Measurements from ENCODE around the gene DTHD1. TPM values are rescaled to one million over a fixed set of nuclear protein-coding genes. Genes with fewer than 3 reads are reported as not detected.

The DTHD1 gene
- total RNA-seq, 1 donor from 2014 or later = 0.49 TPM

DNA sequence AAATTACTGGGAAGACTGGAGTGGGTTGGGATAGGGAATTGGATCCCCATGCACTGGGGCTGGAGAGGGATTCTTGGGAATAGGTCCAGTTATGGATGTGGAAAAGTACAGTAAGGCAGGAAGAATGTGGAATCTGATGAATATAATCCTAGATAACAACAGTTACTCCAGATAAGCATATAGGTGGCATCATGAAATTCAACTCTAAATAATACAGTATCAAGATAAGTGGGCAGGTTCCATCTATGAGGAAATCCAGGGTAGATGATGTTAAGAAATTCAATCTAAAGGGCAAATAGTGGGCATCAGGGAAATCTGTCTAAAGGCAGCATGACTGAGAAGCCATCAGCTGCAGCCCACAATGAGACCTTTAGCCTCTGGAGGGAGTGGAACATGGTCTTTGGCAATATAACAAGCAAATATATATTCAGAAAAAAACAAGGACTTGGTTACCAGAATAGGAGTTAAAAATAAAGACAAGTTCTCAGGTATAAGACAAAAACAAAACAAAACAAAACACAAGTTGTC is 1.2 kb downstream of the DTHD1 start:
- intact Hi-C loops (cut with micrococcal nuclease) = loop anchor here (10.0 kb wide), 1 partner anchor 308 kb away; no protein-coding TSS in a partner anchor

GRCh38 chr4:36283912-36284465 is 2.6 kb downstream of the DTHD1 start:
- Mint-ChIP-seq H3K4me3 (no peak overlapping the region), H3K36me3 (ENCODE audit: low read depth) (peaks cover 8% of the 10 kb centered on the region), H3K9me3 (peaks cover 9% of the 10 kb centered on the region), H3K27ac (peak overlapping the region; percentile 78), H3K4me1 (peaks cover 76% of the 10 kb centered on the region), H3K27me3 (no peaks in the 10 kb centered on the region)
- intact Hi-C loops (cut with micrococcal nuclease) = loop anchor here (10.0 kb wide), 1 partner anchor 309 kb away; no protein-coding TSS in a partner anchor
- DNase-seq = no peak

More for the DNA sequence above, 1.2 kb downstream of the DTHD1 start:
- no peak for DNase-seq
- Mint-ChIP-seq H3K27ac (peak overlapping the region; percentile 27), H3K36me3 (ENCODE audit: low read depth) (peaks cover 8% of the 10 kb centered on the region), H3K4me3 (peak overlapping the region; percentile 17), H3K4me1 (peaks cover 81% of the 10 kb centered on the region), H3K9me3 (peaks cover 9% of the 10 kb centered on the region), H3K27me3 (no peaks in the 10 kb centered on the region)

GRCh38 chr4:36285784-36286480 is 4.5 kb downstream of the DTHD1 start:
- peak; percentile 92 for DNase-seq
- peaks cover 65% of the 10 kb centered on the region for H3K4me1 Mint-ChIP-seq
- peak overlapping the region; percentile 75 for H3K4me3 Mint-ChIP-seq
- H3K27ac Mint-ChIP-seq = peak overlapping the region; percentile 96
- H3K27me3 Mint-ChIP-seq = peaks cover 3% of the 10 kb centered on the region
- H3K36me3 Mint-ChIP-seq (ENCODE audit: low read depth) = peaks cover 10% of the 10 kb centered on the region
- intact Hi-C loops (cut with micrococcal nuclease) = loop anchor here (1.0 to 10.0 kb wide), 12 partner anchors 8 to 311 kb away; partner anchors contain the start of gene ARAP2
- H3K9me3 Mint-ChIP-seq = peaks cover 16% of the 10 kb centered on the region

GRCh38 chr4:36286481-36286871 is 5.1 kb downstream of the DTHD1 start:
- Mint-ChIP-seq H3K36me3 (ENCODE audit: low read depth) (peaks cover 10% of the 10 kb centered on the region), H3K27me3 (peaks cover 3% of the 10 kb centered on the region), H3K4me3 (peak overlapping the region; percentile 42), H3K9me3 (peaks cover 16% of the 10 kb centered on the region), H3K27ac (peak overlapping the region; percentile 96), H3K4me1 (peaks cover 62% of the 10 kb centered on the region)
- no peak for DNase-seq
- intact Hi-C loops (cut with micrococcal nuclease) = loop anchor here (1.0 to 10.0 kb wide), 12 partner anchors 8 to 312 kb away; partner anchors contain the start of gene ARAP2

DNA sequence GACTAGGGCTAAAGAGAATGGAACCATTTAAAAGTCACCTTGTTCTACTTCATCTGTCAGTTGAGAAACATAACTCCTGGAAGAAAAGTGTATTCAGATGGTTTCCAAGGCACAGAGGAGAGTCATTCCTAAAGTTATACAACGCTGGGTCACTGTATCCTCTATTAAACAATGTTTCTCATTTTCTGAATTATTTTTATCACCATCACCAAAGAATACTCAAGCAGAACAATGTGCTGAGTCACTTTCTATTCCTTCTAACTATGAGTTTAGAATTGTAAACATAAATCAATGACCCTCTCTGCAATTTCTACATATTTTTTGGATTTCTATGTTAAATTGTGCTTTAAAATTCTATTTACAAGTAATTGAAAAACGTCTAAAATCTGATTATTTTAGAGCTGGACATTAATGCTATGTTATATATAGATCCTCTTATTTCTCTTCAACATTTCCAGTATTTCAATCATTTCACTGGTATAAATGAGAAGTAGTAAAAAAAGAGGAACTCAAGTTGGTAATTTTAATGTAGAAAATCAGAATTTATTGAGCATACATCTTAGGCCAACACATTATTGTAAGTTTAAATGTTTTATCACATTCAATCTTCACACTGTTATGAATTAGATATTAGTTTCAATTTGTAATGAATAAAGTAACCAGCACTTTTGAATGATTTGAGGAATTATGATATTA is 7.5 kb downstream of the DTHD1 start:
- H3K4me3 Mint-ChIP-seq = no peak overlapping the region
- peaks cover 7% of the 10 kb centered on the region for H3K9me3 Mint-ChIP-seq
- peaks cover 3% of the 10 kb centered on the region for H3K27me3 Mint-ChIP-seq
- H3K4me1 Mint-ChIP-seq = peaks cover 45% of the 10 kb centered on the region
- intact Hi-C loops (cut with micrococcal nuclease) = loop anchor here (10.0 kb wide), 1 partner anchor 314 kb away; no protein-coding TSS in a partner anchor
- H3K27ac Mint-ChIP-seq = no peak overlapping the region
- peaks cover 6% of the 10 kb centered on the region for H3K36me3 Mint-ChIP-seq (ENCODE audit: low read depth)
- no peak for DNase-seq

DNA sequence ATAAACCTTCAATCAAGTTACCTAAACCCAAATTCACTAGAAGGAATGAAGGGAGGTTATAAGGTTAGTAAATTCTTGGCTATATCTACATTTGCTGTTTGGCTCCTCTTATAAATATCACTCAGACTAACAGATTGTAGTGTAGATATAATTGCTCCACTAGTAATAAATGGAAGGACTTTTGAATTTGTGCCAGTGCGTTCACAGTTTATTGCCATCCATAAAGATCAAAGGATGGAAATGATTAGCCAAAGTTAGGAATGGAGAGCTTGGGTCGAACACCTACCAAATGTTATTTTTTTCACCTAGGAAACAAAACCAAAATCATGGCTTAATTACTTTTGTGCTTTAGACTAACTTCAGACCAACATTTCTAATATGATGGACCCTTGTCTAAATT is 9.2 kb downstream of the DTHD1 start:
- Mint-ChIP-seq H3K27ac (no peak overlapping the region), H3K9me3 (peaks cover 7% of the 10 kb centered on the region), H3K27me3 (peaks cover 3% of the 10 kb centered on the region), H3K4me3 (no peak overlapping the region), H3K4me1 (peaks cover 32% of the 10 kb centered on the region), H3K36me3 (ENCODE audit: low read depth) (peaks cover 4% of the 10 kb centered on the region)
- intact Hi-C loops (cut with micrococcal nuclease) = no loop called here
- DNase-seq = no peak

- Mint-ChIP-seq H3K27me3 (peaks cover 3% of the 10 kb centered on the region), H3K27ac (no peak overlapping the region), H3K36me3 (ENCODE audit: low read depth) (peaks cover 2% of the 10 kb centered on the region), H3K4me3 (no peak overlapping the region), H3K9me3 (peaks cover 7% of the 10 kb centered on the region), H3K4me1 (peaks cover 19% of the 10 kb centered on the region)
- intact Hi-C loops (cut with micrococcal nuclease) = no loop called here
- DNase-seq = no peak
Observed at GRCh38 chr4:36292556-36293188, 11.3 kb downstream of the DTHD1 start.

DNA sequence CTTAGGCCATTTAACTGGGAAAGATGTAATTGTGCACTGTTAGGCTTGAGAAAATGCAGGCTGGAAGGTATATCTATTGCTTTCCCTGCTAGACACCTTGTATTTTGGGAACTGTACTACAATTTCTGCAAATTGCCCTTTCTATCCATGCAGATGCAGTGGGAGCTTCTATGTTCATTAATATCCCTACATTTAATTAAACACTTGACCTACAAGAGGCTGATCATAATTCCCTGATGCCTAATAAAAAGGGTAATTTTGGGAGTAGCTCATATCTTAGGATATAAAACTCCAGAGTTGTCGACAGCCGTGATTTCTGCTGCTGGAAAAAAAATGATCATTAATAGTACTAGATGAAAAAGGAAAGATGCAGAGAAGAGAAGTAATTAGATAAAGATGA is 19.7 kb downstream of the DTHD1 start:
- Mint-ChIP-seq H3K27me3 (no peaks in the 10 kb centered on the region), H3K27ac (no peak overlapping the region), H3K4me3 (no peak overlapping the region), H3K9me3 (peaks cover 4% of the 10 kb centered on the region), H3K4me1 (peaks cover 14% of the 10 kb centered on the region), H3K36me3 (ENCODE audit: low read depth) (peaks cover 6% of the 10 kb centered on the region)
- no peak for DNase-seq
- intact Hi-C loops (cut with micrococcal nuclease) = no loop called here

GRCh38 chr4:36303426-36304137 is 22.2 kb downstream of the DTHD1 start:
- Mint-ChIP-seq H3K9me3 (peaks cover 4% of the 10 kb centered on the region), H3K4me3 (no peak overlapping the region), H3K27ac (peak overlapping the region; percentile 29), H3K4me1 (peaks cover 14% of the 10 kb centered on the region), H3K36me3 (ENCODE audit: low read depth) (peaks cover 9% of the 10 kb centered on the region), H3K27me3 (no peaks in the 10 kb centered on the region)
- DNase-seq = no peak
- intact Hi-C loops (cut with micrococcal nuclease) = loop anchor here (2.0 kb wide), 1 partner anchor 17 kb away; no protein-coding TSS in a partner anchor

GRCh38 chr4:36304138-36304681 is 22.8 kb downstream of the DTHD1 start:
- Mint-ChIP-seq H3K27ac (peak overlapping the region; percentile 29), H3K9me3 (peaks cover 4% of the 10 kb centered on the region)

GRCh38 chr4:36308150-36308549 is 26.7 kb downstream of the DTHD1 start:
- Mint-ChIP-seq H3K36me3 (ENCODE audit: low read depth) (peaks cover 8% of the 10 kb centered on the region), H3K4me1 (peaks cover 39% of the 10 kb centered on the region), H3K9me3 (peaks cover 8% of the 10 kb centered on the region), H3K27ac (no peak overlapping the region), H3K27me3 (no peaks in the 10 kb centered on the region), H3K4me3 (no peak overlapping the region)
- DNase-seq = no peak
- intact Hi-C loops (cut with micrococcal nuclease) = no loop called here

More at GRCh38 chr4:36304138-36304681, 22.8 kb downstream of the DTHD1 start:
- Mint-ChIP-seq H3K36me3 (ENCODE audit: low read depth) (peaks cover 9% of the 10 kb centered on the region), H3K4me1 (peaks cover 14% of the 10 kb centered on the region), H3K4me3 (no peak overlapping the region), H3K27me3 (no peaks in the 10 kb centered on the region)
- no peak for DNase-seq
- intact Hi-C loops (cut with micrococcal nuclease) = loop anchor here (2.0 kb wide), 1 partner anchor 17 kb away; no protein-coding TSS in a partner anchor

DNA sequence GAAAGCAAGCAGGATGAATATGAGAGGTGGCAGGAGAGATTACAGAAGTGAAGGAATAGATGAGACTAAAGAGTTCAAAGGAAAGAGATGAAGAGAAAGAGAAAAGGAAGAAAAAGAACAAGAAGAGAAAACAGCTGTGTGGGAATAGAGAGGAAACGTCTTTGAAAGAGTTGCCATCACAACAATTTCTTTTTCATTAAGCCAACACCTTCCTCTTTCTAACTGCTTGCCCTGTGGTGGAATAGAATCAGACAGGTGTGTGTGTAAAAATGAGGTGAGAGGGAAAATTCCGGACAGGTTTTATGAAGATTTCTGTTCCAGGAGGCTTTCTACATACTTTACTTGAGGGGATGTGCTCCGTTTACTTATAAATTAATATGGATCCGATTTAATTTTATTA is 28.8 kb downstream of the DTHD1 start:
- DNase-seq = no peak
- Mint-ChIP-seq H3K27ac (peak overlapping the region; percentile 4), H3K9me3 (peaks cover 9% of the 10 kb centered on the region), H3K27me3 (no peaks in the 10 kb centered on the region), H3K4me1 (peaks cover 29% of the 10 kb centered on the region), H3K4me3 (peak overlapping the region; percentile 30), H3K36me3 (ENCODE audit: low read depth) (peaks cover 6% of the 10 kb centered on the region)
- intact Hi-C loops (cut with micrococcal nuclease) = no loop called here
